Activated CD8-positive, alpha-beta memory T cell treated with anti-CD3 and anti-CD28 coated beads for 4 hours (primary cell): ENCODE results near the gene RNF10.
"Not testable (repeated sequence)": the region's sequence is repeated elsewhere in the genome, so short reads cannot be mapped to it uniquely, and the experiment has no call there.

Experiments
- DNase-seq, 2 donors: peaks; one replicate each; pipeline ENCODE4 v3.0.0-alpha.2; 2020; ENCODE audit warnings: low read depth in 2 of 2

RNF10 gene

DNA sequence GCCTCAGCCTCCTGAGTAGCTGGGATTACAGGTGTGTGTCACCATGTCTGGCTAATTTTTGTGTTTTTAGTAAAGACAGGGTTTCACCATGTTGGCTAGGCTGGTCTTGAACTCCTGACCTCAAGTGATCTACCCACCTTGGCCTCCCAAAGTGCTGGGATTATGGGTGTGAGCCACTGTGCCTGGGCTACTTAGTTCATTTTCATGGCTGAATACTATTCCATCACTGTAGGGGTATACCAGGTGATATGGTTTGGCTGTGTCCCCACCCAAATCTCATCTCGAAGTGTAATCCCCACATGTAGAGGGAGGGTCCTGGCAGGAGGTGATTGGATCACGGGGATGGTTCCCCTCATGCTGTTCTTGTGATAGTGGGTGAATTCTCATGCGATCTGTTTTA lies 83.0 kb downstream of the RNF10 start:
- DNase-seq = not testable (repeated sequence)

DNA sequence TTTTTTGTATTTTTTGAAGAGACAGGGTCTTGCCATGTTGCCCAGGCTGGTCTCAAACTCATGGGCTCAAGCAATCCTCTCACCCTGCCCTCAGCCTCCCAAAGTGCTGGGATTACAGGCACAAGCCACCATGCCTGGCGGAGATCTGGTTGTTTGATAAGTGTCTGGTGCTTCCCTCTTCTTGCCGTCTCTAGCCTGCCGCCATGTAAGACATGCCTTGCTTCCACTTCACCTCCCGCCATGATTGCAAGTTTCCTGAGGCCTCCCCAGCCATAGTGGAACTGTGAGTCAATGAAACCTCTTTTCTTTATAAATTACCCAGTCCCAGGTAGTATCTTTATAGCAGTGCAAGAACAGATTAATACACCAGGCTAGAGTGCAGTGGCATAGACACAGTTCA lies 83.6 kb downstream of the RNF10 start:
- DNase-seq = not testable (repeated sequence)

DNA sequence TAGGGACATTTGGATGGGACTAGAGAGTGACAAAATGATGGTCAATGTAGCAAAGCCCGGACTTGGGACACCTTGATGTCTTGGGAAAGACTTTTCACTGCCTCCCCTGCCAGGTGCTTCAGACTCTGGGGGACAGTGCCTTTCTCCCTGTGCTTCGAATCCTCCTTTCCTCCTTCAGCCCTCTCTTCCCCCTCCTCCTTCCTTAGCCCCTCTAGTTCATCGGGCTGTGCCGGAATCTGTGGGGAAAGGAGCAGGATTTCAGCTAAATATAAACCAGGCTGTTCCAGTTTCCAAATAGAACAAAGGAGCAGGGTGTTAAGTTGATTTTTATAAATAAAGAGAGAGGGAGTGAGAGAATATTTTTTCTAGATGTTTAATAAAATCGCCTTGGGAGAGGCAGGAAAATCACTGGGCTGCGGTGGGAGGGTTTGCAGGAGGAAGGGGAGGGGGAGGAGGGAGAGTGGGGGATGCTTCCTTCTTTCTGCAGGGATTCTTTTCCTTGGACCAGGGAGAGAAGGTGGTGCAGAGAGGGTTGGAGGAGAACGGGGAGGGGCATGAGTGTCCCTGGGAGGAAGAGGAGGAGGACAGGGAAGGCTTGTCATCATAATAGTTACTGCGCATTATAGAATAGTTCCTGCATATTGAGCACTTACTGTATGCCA lies 84.9 kb downstream of the RNF10 start:
- no peak for DNase-seq

GRCh38 chr12:120620624-120621023 lies 86.5 kb downstream of the RNF10 start:
- DNase-seq = no peak

DNA sequence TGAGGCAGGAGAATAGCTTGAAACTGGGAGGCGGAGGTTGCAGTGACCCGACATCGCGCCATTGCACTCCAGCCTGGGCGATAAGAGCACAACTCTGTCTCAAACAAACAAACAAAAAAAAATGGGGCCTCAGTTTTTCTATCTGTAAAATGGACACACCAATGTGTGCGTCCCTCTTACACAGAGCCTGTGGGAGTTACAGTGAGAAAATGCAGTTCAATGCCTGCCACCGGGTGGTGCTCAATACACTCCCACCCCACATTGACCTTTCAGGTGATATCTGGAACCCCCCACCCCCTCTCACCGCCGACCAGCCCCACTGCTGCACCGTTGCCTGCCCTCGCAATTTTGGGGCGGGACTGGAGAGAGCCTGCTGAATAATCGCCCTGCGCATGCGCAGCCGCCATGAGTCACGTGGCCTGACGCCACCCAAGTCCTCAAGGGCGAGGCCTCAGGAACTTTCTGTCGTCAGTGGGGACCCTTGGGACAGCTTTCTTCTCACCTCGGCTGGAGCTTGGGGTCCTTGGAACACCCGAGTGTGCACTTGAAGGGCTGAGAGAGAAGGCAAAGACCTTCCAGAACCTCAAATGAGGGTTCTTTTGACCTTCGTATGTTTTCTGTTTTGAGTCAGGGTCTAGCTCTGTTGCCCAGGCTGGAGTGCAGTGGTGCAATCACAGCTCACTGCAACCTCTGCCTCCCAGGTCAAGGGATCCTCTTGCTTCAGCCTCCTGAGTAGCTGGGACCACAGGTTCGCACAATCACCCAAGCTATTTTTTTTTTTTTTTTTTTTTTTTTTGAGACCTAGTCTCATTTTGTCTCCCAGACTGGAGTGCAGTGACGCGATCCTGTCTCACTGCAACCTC lies 91.6 kb downstream of the RNF10 start:
- DNase-seq = no peak
